Esophagus muscularis mucosa (tissue), 4 donors: ENCODE results near the gene SHC1. TPM values are rescaled to one million over a fixed set of nuclear protein-coding genes. Genes with fewer than 3 reads are reported as not detected.

Experiments used
- DNase-seq: peaks from one replicate; pipeline ENCODE4 v3.0.0-alpha.2; 2017; ENCODE audit errors: extremely low spot score
- H3K27ac ChIP-seq, 4 donors: fragments of 200-600 bp; sonication (generic); replicated peaks in 1 of 4; 1 replicate in 3 of 4; 2 replicates in 1 of 4; pipeline ENCODE4 v1.5.1; 2016 to 2019; ENCODE audit warnings: mild to moderate bottlenecking in 1 of 4
- H3K27me3 ChIP-seq, 4 donors: fragments of 200-600 bp; sonication (generic); one replicate each; pipeline versions ENCODE4 v1.5.1 to v1.6.0; 2016 to 2019
- H3K36me3 ChIP-seq, 4 donors: fragments of 200-600 bp; sonication (generic); one replicate each; pipeline ENCODE4 v1.5.1; 2016 to 2019
- H3K4me1 ChIP-seq, 4 donors: fragments of 200-600 bp; sonication (generic); one replicate each; pipeline ENCODE4 v1.5.1; 2016 to 2019
- H3K4me3 ChIP-seq, 4 donors: fragments of 200-600 bp; sonication (generic); 1 replicate in 2 of 4; 2 replicates in 2 of 4; pipeline ENCODE4 v1.5.1; 2016 to 2019; ENCODE audit warnings: mild to moderate bottlenecking in 4 of 4, moderate library complexity in 1 of 4
- H3K9me3 ChIP-seq, 4 donors: fragments of 200-600 bp; sonication (generic); 1 replicate in 3 of 4; 2 replicates in 1 of 4; pipeline ENCODE4 v1.5.1; 2016 to 2019
- CTCF ChIP-seq, 3 experiments: fragments of 200-600 bp in 2 of 3; fragments of 450-650 bp in 1 of 3; sonication (generic) in 2 of 3; IDR thresholded peaks; one replicate each; pipeline ENCODE4 v1.5.1; 2017 to 2019; ENCODE audit warnings: antibody characterized with exemption in 3 of 3, mild to moderate bottlenecking in 2 of 3, moderate library complexity in 1 of 3
- EP300 ChIP-seq: sonication (generic); formaldehyde crosslinking; IDR thresholded peaks from one replicate; pipeline ENCODE4 v1.6.1; 2017; ENCODE audit warnings: antibody characterized with exemption
- POLR2A ChIP-seq: fragments of 450-650 bp; IDR thresholded peaks from one replicate; pipeline ENCODE4 v1.6.1; 2017; ENCODE audit warnings: antibody characterized with exemption, moderate library complexity, mild to moderate bottlenecking, low read depth
- POLR2AphosphoS5 ChIP-seq, 2 donors: sonication (generic); formaldehyde crosslinking; IDR thresholded peaks; one replicate each; pipeline ENCODE4 v1.6.1; 2017; ENCODE audit warnings: antibody characterized with exemption in 2 of 2
- WGBS: methylation state at CpG from one replicate; pipeline ENCODE4 v1.1.5; 2018; 5-methylcytosine and 5-hydroxymethylcytosine counted together
- intact Hi-C: fragments of 100-400 bp; cut with DNase I; formaldehyde crosslinking; loops from one replicate; pipeline ENCODE4 v1.15.1; 2023
- total RNA-seq, 4 donors: library from RNA; depleted of rRNA; stranded (reverse); fragments of >200 nt; gene quantifications; one replicate each; pipeline versions ENCODE4 v1.1.0 to v1.2.1, GENCODE V29; 2016

Gene SHC1
- total RNA-seq, 4 donors from 2014 or later: 60.6 to 101 (median 93.4) TPM

GRCh38 chr1:155012776-155013602 lies 42.4 kb upstream of the SHC1 start:
- Histone ChIP-seq H3K4me3 (no peak overlapping the region), H3K27me3 (no peaks in the 10 kb centered on the region), H3K36me3 (peaks cover 9 to 39% (median 32%) of the 10 kb centered on the region in 4 donors), H3K4me1 (peaks cover 49 to 85% (median 70%) of the 10 kb centered on the region in 4 donors), H3K9me3 (no peaks in the 10 kb centered on the region), H3K27ac (peak overlapping the region; percentile 56 to 74 (median 62))
- WGBS: 79% methylated on average over 2 of the region's 3 CpGs
- no peak for TF ChIP-seq EP300
- TF ChIP-seq CTCF (IDR thresholded peaks at IDR 0.05): no peak
- TF ChIP-seq POLR2A: no peak
- no peak for TF ChIP-seq POLR2AphosphoS5 (IDR thresholded peaks at IDR 0.05)
- DNase-seq: no peak
- intact Hi-C loops: no loop called here

- Histone ChIP-seq H3K4me3 (no peak overlapping the region), H3K36me3 (peaks cover 9 to 39% (median 32%) of the 10 kb centered on the region in 4 donors), H3K27ac (peak overlapping the region; percentile 56 to 74 (median 62)), H3K4me1 (peaks cover 50 to 85% (median 70%) of the 10 kb centered on the region in 4 donors), H3K27me3 (no peaks in the 10 kb centered on the region), H3K9me3 (no peaks in the 10 kb centered on the region)
- intact Hi-C loops: no loop called here
- DNase-seq: peak; percentile 96
- 23% methylated on average over 7 of the region's 9 CpGs for WGBS
- TF ChIP-seq CTCF (IDR thresholded peaks at IDR 0.05): no peak
- peak; percentile 6 to 13 for TF ChIP-seq POLR2AphosphoS5 (IDR thresholded peaks at IDR 0.05)
- no peak for TF ChIP-seq POLR2A
Measured at GRCh38 chr1:155012026-155012546, 41.5 kb upstream of the SHC1 start.

GRCh38 chr1:155011437-155012025 lies 41.0 kb upstream of the SHC1 start:
- Histone ChIP-seq H3K27ac (peak overlapping the region; percentile 56 to 74 (median 62)), H3K36me3 (peaks cover 9 to 39% (median 31%) of the 10 kb centered on the region in 4 donors), H3K4me3 (no peak overlapping the region), H3K4me1 (peaks cover 50 to 85% (median 70%) of the 10 kb centered on the region in 4 donors), H3K9me3 (no peaks in the 10 kb centered on the region), H3K27me3 (no peaks in the 10 kb centered on the region)
- no peak for TF ChIP-seq CTCF (IDR thresholded peaks at IDR 0.05)
- no peak for TF ChIP-seq EP300
- no peak for TF ChIP-seq POLR2A
- no peak for TF ChIP-seq POLR2AphosphoS5 (IDR thresholded peaks at IDR 0.05)
- 66% methylated on average over 3 of the region's 6 CpGs for WGBS
- no peak for DNase-seq
- intact Hi-C loops: no loop called here

- peak overlapping the region; percentile 56 to 74 (median 62) for H3K27ac ChIP-seq
- no peak for DNase-seq
- intact Hi-C loops: no loop called here
Measured at GRCh38 chr1:155011004-155011416, 40.5 kb upstream of the SHC1 start.

More at GRCh38 chr1:155011004-155011416, 40.5 kb upstream of the SHC1 start:
- peaks cover 55 to 86% (median 72%) of the 10 kb centered on the region in 4 donors for H3K4me1 ChIP-seq
- TF ChIP-seq EP300 (no peak), POLR2AphosphoS5 (IDR thresholded peaks at IDR 0.05) (no peak), POLR2A (no peak), CTCF (IDR thresholded peaks at IDR 0.05) (no peak)
- H3K9me3 ChIP-seq: no peaks in the 10 kb centered on the region
- no peak overlapping the region for H3K4me3 ChIP-seq
- peaks cover 9 to 34% (median 28%) of the 10 kb centered on the region in 4 donors for H3K36me3 ChIP-seq
- no peaks in the 10 kb centered on the region for H3K27me3 ChIP-seq
- 83% methylated on average over 4 of the region's 5 CpGs for WGBS
